Endodermal cell (in vitro differentiated cells): ENCODE measurements around the gene MNDA. TPM values are rescaled to one million over a fixed set of nuclear protein-coding genes. Genes with fewer than 3 reads are reported as not detected.

Experiments
- DNase-seq: peaks from one replicate; pipeline ENCODE4 v3.0.0-alpha.2; 2017
- H3K27ac ChIP-seq: 2 replicates; pipeline ENCODE4 v1.5.1; 2013; ENCODE audit warnings: mild to moderate bottlenecking, low read depth, low read length, moderate library complexity
- H3K27me3 ChIP-seq: 2 replicates; pipeline ENCODE4 v1.6.1; 2013; ENCODE audit warnings: mild to moderate bottlenecking, low read length, moderate library complexity; ENCODE audit not compliant: insufficient read depth, control insufficient read depth, poor library complexity, severe bottlenecking
- H3K36me3 ChIP-seq: 2 replicates; pipeline ENCODE4 v1.7.0; 2013; ENCODE audit warnings: mild to moderate bottlenecking, low read length, moderate library complexity; ENCODE audit not compliant: control insufficient read depth, insufficient read depth
- H3K4me1 ChIP-seq: one replicate; pipeline ENCODE4 v1.7.0; 2013; ENCODE audit warnings: low read length; ENCODE audit not compliant: control insufficient read depth, insufficient read depth
- H3K4me3 ChIP-seq: 2 replicates; pipeline ENCODE4 v1.5.1; 2013; ENCODE audit warnings: mild to moderate bottlenecking, low read length, moderate library complexity
- H3K9ac ChIP-seq: 2 replicates; pipeline ENCODE4 v1.6.1; 2013; ENCODE audit warnings: mild to moderate bottlenecking, low read length, moderate library complexity; ENCODE audit not compliant: poor library complexity, severe bottlenecking; ENCODE audit errors: extremely low read depth
- H3K9me3 ChIP-seq: 2 replicates; pipeline ENCODE4 v1.6.1; 2013; ENCODE audit warnings: mild to moderate bottlenecking, low read length, moderate library complexity; ENCODE audit not compliant: control insufficient read depth
- H3K27ac Mint-ChIP-seq: 2 replicates; pipeline ENCODE4 v1.8.0; 2020; ENCODE audit warnings: mixed read lengths
- H3K27me3 Mint-ChIP-seq: 2 replicates; pipeline ENCODE4 v1.8.0; 2021; ENCODE audit warnings: mild to moderate bottlenecking, mixed read lengths; ENCODE audit not compliant: insufficient read depth
- H3K36me3 Mint-ChIP-seq: 2 replicates; pipeline ENCODE4 v1.8.0; 2020; ENCODE audit warnings: low read depth, mixed read lengths
- H3K4me1 Mint-ChIP-seq: 2 replicates; pipeline ENCODE4 v1.8.0; 2020; ENCODE audit warnings: mixed read lengths
- H3K4me3 Mint-ChIP-seq: 2 replicates; pipeline ENCODE4 v1.8.0; 2020; ENCODE audit warnings: mild to moderate bottlenecking, moderate library complexity, mixed read lengths
- H3K9me3 Mint-ChIP-seq: 2 replicates; pipeline ENCODE4 v1.8.0; 2020; ENCODE audit warnings: mild to moderate bottlenecking, mixed read lengths
- CTCF ChIP-seq: fragments of 200-600 bp; sonication (generic); conservative IDR thresholded peaks from 2 replicates; pipeline ENCODE4 v1.5.0; 2021; ENCODE audit warnings: antibody characterized with exemption, mild to moderate bottlenecking
- WGBS, 2 experiments: methylation state at CpG; one replicate each; pipeline versions ENCODE4 v1.1.5 to v1.1.7; 2013; ENCODE audit warnings: missing lambda C conversion rate in 2 of 2, mixed read lengths in 1 of 2; ENCODE audit not compliant: insufficient coverage in 1 of 2, insufficient read length in 1 of 2; 5-methylcytosine and 5-hydroxymethylcytosine counted together
- total RNA-seq, 2 donors: library from RNA; stranded (reverse); fragmentation: NEBNext Ultra II Directional in 1 of 2; extraction: Animal tissue kit (Norgen Biotek cat#: 25700) in 1 of 2; gene quantifications; 2 replicates in 1 of 2; 3 replicates in 1 of 2; pipeline ENCODE4 v1.2.1, GENCODE V29; 2021

MNDA gene
- total RNA-seq, 2 donors from 2014 or later = not detected

GRCh38 chr1:158812336-158812735 is 18.8 kb upstream of the MNDA start:
- Mint-ChIP-seq H3K27ac (no peak overlapping the region), H3K4me3 (no peak overlapping the region)

GRCh38 chr1:158813164-158813563 is 18.0 kb upstream of the MNDA start:
- no peaks in the 10 kb centered on the region for H3K9me3 ChIP-seq
- no peak overlapping the region for H3K27ac ChIP-seq
- no peaks in the 10 kb centered on the region for H3K36me3 ChIP-seq
- Mint-ChIP-seq H3K27ac (no peak overlapping the region), H3K27me3 (no peaks in the 10 kb centered on the region), H3K4me3 (no peak overlapping the region), H3K9me3 (no peaks in the 10 kb centered on the region), H3K36me3 (no peaks in the 10 kb centered on the region), H3K4me1 (no peaks in the 10 kb centered on the region)
- H3K4me1 ChIP-seq = no peaks in the 10 kb centered on the region
- H3K9ac ChIP-seq = no peak overlapping the region
- no peaks in the 10 kb centered on the region for H3K27me3 ChIP-seq
- WGBS, 2 experiments = 90 to 100% methylated on average over 1 to 2 of the region's 3 CpGs
- no peak for DNase-seq
- no peak overlapping the region for H3K4me3 ChIP-seq
- TF ChIP-seq CTCF = no peak

More at GRCh38 chr1:158812336-158812735, 18.8 kb upstream of the MNDA start:
- Histone ChIP-seq H3K27me3 (no peaks in the 10 kb centered on the region), H3K9ac (no peak overlapping the region), H3K36me3 (no peaks in the 10 kb centered on the region), H3K27ac (no peak overlapping the region), H3K4me3 (no peak overlapping the region), H3K4me1 (no peaks in the 10 kb centered on the region), H3K9me3 (no peaks in the 10 kb centered on the region)
- DNase-seq = no peak
- no peak for TF ChIP-seq CTCF
- Mint-ChIP-seq H3K9me3 (no peaks in the 10 kb centered on the region), H3K36me3 (no peaks in the 10 kb centered on the region), H3K4me1 (no peaks in the 10 kb centered on the region), H3K27me3 (no peaks in the 10 kb centered on the region)
- WGBS, 2 experiments = 72% methylated on average over 1 of the region's 2 CpGs; no CpG with 5 or more reads in 1 of the 2 experiments

- no peaks in the 10 kb centered on the region for H3K27me3 Mint-ChIP-seq
- H3K36me3 ChIP-seq = no peaks in the 10 kb centered on the region
- no peaks in the 10 kb centered on the region for H3K27me3 ChIP-seq
- peaks cover 3% of the 10 kb centered on the region for H3K9me3 Mint-ChIP-seq
- peaks cover 2% of the 10 kb centered on the region for H3K36me3 Mint-ChIP-seq
- no peaks in the 10 kb centered on the region for H3K4me1 ChIP-seq
- H3K4me3 Mint-ChIP-seq = no peak overlapping the region
- H3K27ac ChIP-seq = no peak overlapping the region
- H3K9me3 ChIP-seq = peaks cover 3% of the 10 kb centered on the region
- no peak for TF ChIP-seq CTCF
- no CpG with 5 or more reads among the region's 1 CpG for WGBS, 2 experiments
- no peak overlapping the region for H3K9ac ChIP-seq
- H3K27ac Mint-ChIP-seq = no peak overlapping the region
- no peaks in the 10 kb centered on the region for H3K4me1 Mint-ChIP-seq
- no peak overlapping the region for H3K4me3 ChIP-seq
- DNase-seq = no peak
Measured at GRCh38 chr1:158814970-158815369, 16.2 kb upstream of the MNDA start.
